ELF-1 (cell line): ENCODE data around the gene UIMC1.
"Not testable (repeated sequence)": the region's sequence is repeated elsewhere in the genome, so short reads cannot be mapped to it uniquely, and the experiment has no call there.

Experiments
- DNase-seq: peaks from one replicate; pipeline ENCODE4 v3.0.0-alpha.2; 2016; ENCODE audit warnings: low read depth, low spot score

Gene UIMC1

GRCh38 chr5:177006265-177006972 lies at the start of gene UIMC1:
UIMC1 (minus strand) TSS chr5:177006779; CDS start chr5:176982615, 24,164 bp downstream.
- peak; percentile 97 for DNase-seq

DNA sequence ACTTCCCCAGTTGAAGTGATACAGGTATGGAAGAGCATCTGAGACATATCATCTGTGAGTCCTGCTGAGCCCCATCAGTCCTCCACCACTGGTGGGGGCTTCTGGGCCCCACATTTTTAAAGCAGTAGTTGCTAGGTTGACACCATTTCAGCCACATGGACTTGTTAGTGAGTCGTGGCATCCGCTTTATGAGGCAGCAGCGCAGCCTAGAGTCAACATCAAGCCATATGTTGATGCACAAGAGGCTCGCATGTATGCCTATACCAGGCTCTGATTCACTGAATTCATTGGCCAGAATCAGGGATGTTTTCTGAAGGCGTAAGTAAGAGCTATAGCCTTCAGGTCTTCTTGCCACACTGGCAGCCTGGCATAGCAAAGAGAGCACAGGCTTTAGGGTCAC lies 42.7 kb upstream of the UIMC1 start:
- DNase-seq = no peak

DNA sequence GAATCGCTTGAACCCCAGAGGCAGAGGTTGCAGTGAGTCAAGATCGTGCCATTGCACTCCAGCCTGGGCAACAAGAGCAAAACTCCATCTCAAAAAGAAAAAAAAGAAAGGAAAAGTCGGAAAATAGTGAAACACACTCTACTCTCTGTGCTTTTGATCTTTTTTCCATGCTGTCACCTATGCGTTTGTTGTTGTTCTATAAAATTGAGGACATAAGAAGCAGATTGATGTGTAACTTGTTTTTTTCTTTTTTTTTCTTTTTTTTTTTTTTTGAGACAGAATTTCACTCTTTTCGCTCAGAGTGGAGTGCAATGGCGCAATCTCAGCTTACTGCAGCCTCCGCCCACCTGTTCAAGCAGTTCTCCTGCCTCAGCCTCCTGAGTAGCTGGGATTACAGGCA lies 42.0 kb upstream of the UIMC1 start:
- not testable (repeated sequence) for DNase-seq

GRCh38 chr5:177045631-177046030 lies 39.1 kb upstream of the UIMC1 start:
- DNase-seq = no peak

DNA sequence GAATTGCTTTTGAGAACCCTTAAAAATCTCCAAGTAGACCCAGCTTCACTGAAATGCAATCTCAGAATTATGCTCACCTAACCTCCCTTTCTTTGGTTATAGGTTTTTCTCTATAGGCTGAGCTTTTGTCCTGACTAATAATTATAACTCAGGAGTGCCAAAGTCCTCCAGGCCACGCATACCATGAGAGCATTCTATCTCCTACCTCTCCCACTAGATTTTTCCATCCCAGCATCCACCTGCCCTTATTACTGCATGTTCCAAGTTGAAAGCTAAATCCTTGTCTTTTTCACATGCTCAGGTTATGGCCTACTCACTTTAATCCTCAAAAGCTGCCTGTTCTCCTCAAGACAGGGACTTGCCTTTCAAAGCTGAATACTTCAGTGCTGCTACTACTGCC lies 38.1 kb upstream of the UIMC1 start:
- DNase-seq = no peak

- no peak for DNase-seq
Observed at GRCh38 chr5:177043958-177044357, 37.4 kb upstream of the UIMC1 start.

DNA sequence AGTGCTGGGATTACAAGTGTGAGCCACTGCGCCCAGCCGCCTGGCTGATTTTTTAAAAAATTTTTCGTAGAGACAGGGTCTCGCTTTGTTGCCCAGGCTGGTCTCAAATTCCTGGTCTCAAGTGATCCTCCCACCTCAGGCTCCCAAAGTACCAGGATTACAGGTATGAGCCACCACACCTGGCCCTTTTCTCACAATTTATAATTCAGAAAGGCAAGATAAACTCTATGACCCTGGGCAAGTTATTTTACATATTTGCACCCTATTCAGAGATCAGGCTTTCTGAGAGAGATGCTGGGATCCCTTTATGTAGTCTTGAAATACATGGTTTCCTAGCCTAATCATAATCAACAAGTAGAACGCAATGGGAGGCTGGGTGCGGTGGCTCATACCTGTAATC lies 36.5 kb upstream of the UIMC1 start:
- DNase-seq = no peak

GRCh38 chr5:177041936-177042335 lies 35.4 kb upstream of the UIMC1 start:
- DNase-seq = no peak

DNA sequence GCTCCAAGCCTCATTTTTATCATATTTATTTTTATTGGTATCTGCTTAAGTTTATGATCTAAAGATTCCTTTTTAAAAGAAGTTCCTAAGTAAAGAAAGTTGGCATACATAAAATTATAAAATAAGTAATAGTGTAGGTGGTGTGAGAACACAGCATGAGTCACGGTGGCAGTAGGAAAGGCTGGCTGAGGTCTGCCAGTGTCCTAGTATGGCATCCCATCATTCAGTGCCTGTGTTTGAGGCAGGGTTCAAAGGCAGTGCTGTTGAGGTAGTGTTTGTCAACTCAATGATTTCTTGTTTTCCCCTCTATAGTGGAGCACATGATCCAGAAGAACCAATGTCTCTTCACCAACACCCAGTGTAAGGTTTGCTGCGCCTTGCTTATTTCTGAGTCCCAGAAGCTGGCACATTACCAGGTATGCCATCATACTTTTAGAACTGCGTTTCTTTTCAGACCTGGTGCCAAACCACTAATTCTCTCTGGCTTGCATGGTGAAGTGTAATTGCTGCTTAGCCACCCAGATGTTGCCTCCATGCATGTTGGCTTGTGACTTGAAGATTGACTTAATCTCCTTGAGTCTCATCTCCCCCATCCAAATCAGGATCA lies 34.3 kb upstream of the UIMC1 start:
- no peak for DNase-seq

- DNase-seq = no peak
Observed at GRCh38 chr5:177036921-177037320, 30.3 kb upstream of the UIMC1 start.

DNA sequence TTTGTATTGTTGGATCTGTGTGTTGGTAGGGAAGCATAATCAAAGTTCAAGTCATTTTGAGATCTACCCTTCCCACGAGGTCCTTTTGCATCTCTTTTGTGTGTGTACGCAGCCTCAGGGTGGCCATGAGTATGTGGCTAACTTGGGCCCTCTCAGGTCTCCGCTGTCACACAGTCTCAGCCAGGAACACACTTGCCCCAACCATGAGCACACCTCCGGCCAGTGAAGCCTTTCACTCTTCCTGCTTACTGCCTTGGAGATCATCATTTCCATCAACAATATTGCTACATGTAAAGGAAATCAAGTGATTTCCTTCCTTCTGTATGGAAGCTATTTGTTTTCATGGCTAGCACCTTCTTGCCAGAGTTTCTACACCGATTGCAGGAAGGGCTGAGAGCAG lies 29.9 kb upstream of the UIMC1 start:
- peak; percentile 16 for DNase-seq

DNA sequence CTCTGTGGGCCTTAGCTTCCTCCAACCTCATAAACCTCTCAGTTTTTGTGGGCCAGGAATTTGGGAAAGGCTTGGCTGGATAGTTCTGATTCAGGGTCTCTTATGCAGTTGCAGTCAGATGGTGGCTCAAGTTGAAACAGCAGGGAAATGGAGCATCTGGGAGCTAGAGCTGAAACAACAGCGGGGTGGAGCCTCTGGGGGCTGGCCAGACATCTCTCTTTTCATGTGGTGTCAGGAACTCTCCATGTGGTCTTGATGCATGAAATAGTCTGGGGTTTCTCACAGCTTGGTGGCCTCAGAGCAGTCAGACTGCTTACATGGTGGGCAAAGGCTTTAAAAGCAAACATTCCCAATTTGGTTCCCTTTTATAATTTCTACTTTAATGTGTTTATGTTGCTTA lies 29.4 kb upstream of the UIMC1 start:
- DNase-seq = peak; percentile 80

GRCh38 chr5:177029498-177029897 lies 22.9 kb upstream of the UIMC1 start:
- no peak for DNase-seq

DNA sequence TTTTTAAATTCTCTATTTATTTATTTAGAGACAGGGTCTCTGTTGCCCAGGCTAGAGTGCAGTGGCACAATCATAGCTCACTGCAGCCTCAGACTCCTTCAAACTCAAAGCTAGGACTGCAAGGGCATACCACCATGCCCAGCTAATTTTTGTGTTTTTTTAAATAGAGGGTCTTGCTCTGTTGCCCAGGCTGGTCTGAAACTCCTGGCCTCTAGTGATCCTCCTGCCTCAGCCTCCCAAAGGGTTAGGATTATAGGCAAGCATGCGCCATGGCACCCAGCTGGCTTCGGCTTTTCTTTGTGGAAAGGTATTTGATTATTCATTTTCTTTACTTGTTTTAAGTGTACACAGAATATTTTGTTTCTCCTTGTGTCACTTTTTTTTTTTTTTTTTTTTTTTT lies 21.1 kb upstream of the UIMC1 start:
- DNase-seq = no peak

DNA sequence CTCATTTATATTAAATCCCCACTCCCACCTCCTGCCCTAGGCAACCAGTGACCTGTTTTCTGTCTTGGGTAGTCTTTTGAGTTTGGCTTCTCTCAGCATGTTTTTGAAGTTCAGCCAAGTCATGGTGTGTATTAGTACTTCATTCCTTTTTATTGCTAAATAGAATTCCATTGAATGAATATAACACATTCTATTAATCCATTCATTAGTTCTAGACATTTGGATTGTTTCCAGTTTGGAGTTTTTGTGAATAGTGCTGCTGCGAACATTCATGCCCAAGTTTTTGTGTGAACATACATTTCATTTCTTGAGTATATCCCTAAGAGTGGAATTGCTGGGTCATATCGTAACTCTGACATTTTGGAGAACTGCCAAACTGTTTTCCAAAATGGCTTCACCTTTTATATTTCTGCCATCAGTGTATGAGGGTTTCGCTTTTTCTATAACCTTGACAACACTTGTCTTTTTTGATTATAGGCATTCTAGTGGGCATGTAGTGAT lies 18.6 kb upstream of the UIMC1 start:
- DNase-seq = no peak

GRCh38 chr5:177024559-177024958 lies 18.0 kb upstream of the UIMC1 start:
- DNase-seq = no peak

DNA sequence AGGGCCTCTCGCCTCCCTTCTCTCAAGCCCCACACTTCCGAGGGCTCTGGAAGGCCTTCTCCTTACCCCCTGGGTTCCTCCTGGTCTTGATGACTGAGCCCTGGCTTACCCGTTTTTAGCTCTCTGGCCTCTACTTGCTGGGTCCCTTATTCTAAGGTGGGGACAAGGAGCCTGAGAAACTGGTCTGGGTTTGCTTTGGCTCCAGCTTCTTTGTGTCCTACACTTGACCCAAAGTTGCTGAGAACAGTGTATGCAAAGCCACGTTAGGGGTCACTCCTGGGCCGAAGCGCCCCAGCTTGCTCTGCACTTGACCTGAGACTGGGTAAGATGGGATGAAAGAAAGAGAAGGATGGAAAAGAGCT lies 16.7 kb upstream of the UIMC1 start:
- peak; percentile 29 for DNase-seq

GRCh38 chr5:177022386-177023302 lies 16.1 kb upstream of the UIMC1 start, which contains the start of gene ZNF346:
ZNF346 (plus strand) TSS chr5:177022696; CDS start chr5:177022739, 43 bp downstream.
- DNase-seq = peak; percentile 95

GRCh38 chr5:177020033-177020432 lies 13.5 kb upstream of the UIMC1 start:
- no peak for DNase-seq

DNA sequence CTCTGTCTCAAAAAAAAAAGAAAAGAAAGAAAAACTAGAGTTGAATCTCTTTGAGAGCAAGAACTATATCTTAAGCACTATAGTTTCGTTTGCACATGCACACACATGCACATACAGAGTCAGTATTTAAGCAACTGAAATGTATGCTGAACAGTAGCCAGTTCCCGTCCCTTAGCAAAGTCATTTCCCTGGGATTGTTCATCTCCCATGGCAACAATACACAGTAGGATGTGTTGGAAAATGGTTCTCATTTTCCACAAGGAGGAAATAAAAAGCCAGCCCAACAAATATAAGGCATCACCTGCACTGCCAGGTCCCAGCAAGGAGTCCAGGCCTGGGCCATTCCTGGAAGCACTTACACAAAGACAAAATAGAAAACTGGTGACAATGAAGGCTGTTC lies 11.8 kb upstream of the UIMC1 start:
- DNase-seq = no peak

- no peak for DNase-seq
Observed at GRCh38 chr5:177015156-177015555, 8.6 kb upstream of the UIMC1 start.

DNA sequence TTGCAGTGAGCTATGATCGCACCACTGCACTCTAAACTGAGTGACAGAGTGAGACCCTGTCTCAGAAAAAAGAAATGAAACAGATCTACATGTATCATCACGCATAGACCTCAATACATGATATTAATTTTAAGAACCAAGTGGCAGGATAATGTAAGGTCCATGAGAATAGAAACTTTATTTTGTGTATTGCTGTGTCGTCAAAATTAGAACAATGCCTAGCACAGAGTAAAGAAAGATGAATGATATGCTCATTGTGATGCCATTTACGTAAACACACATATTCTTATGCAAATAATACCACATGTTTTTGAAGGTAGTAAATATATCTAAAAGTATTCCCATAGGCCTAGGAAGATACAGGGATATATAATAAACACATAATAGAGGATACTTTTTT lies 3.6 kb upstream of the UIMC1 start:
- DNase-seq = no peak
